Adrenal gland (tissue), 12 donors: Measurements from ENCODE around the gene TULP4. TPM values are rescaled to one million over a fixed set of nuclear protein-coding genes. Genes with fewer than 3 reads are reported as not detected.

Source experiments
- DNase-seq, 7 donors: peaks; one replicate each; pipeline ENCODE4 v3.0.0-alpha.2; 2019 to 2020
- H3K27ac ChIP-seq, 5 donors: fragments of 200-600 bp; sonication (generic) in 4 of 5; 1 replicate in 3 of 5; 2 replicates in 2 of 5; pipeline versions ENCODE4 v1.5.1 to v1.8.0; 2016 to 2020; ENCODE audit warnings: mild to moderate bottlenecking in 1 of 5
- H3K27me3 ChIP-seq: fragments of 200-600 bp; 2 replicates; pipeline ENCODE4 v1.8.0; 2021
- H3K36me3 ChIP-seq, 2 donors: fragments of 200-600 bp; replicated peaks in 1 of 2; 1 replicate in 1 of 2; 2 replicates in 1 of 2; pipeline versions ENCODE4 v1.5.1 to v1.8.0; 2018 to 2022
- H3K4me1 ChIP-seq, 2 donors: fragments of 200-600 bp; replicated peaks in 1 of 2; 1 replicate in 1 of 2; 2 replicates in 1 of 2; pipeline versions ENCODE4 v1.5.1 to v1.8.0; 2018 to 2021
- H3K4me3 ChIP-seq, 4 donors: fragments of 200-600 bp; sonication (generic) in 3 of 4; one replicate each; pipeline ENCODE4 v1.5.1; 2016 to 2018
- H3K9me3 ChIP-seq, 3 donors: fragments of 200-600 bp; sonication (generic) in 1 of 3; replicated peaks in 1 of 3; 1 replicate in 2 of 3; 2 replicates in 1 of 3; pipeline versions ENCODE4 v1.5.1 to v1.8.0; 2016 to 2021
- POLR2A ChIP-seq, 2 donors: fragments of 450-650 bp; IDR thresholded peaks; one replicate each; pipeline ENCODE4 v1.6.1; 2017; ENCODE audit warnings: antibody characterized with exemption in 2 of 2, mild to moderate bottlenecking in 2 of 2, moderate library complexity in 1 of 2
- WGBS, 4 donors: extraction: QIAGEN DNeasy Blood & Tissue Kit in 2 of 4; methylation state at CpG; one replicate each; pipeline versions ENCODE4 v1.1.5 to v1.1.7; 2013 to 2017; 5-methylcytosine and 5-hydroxymethylcytosine counted together
- intact Hi-C, 2 donors: fragments of 100-400 bp; cut with DNase I; formaldehyde crosslinking; loops; one replicate each; pipeline versions ENCODE4 v1.14.1 to v1.15.0; 2022 to 2023
- polyA plus RNA-seq, 3 donors: library from polyadenylated mRNA; stranded (reverse); fragments of 200-250 nt in 2 of 3; fragments of 350-450 nt in 1 of 3; fragmentation: Illumina TruSeq in 1 of 3; extraction: RNeasy Lipid Tissue Mini Kit (QIAGEN cat#74804) in 1 of 3; gene quantifications; one replicate each; pipeline ENCODE4 v1.2.3, GENCODE V29; 2013 to 2014
- total RNA-seq, 9 donors: library from RNA; depleted of rRNA in 4 of 9; stranded (reverse); fragments of >200 nt in 4 of 9; fragments of 120-200 nt in 1 of 9; fragmentation: NEBNext Ultra II Directional in 1 of 9; extraction: Animal tissue kit (Norgen Biotek cat#: 25700) in 1 of 9; gene quantifications; one replicate each; pipeline versions ENCODE4 v1.1.0 to v1.2.4, GENCODE V29; 2013 to 2023
- TF ChIP-seq, protein P1 (sequence below), 6 experiments: fragments of 450-650 bp in 4 of 6; fragments of 200-600 bp in 2 of 6; sonication (generic) in 1 of 6; IDR thresholded peaks; 1 replicate in 5 of 6; 2 replicates in 1 of 6; pipeline versions ENCODE4 v1.5.1 to v1.8.0; 2016 to 2021; ENCODE audit warnings: antibody characterized with exemption in 6 of 6, mild to moderate bottlenecking in 2 of 6, moderate library complexity in 1 of 6
- donor health status: healthy with polysubstance abuse.
- donor health status: Bipolar disorder and iron deficiency.
- donor health status: DM: yes; HTN: yes; CAD: no.
- donor health status: DM: no; HTN: no; CAD: no.
- donor health status: DM: no; HTN: no; CAD: no.
- donor health status: DM: yes; HTN: yes; CAD: no.

Gene TULP4
- total and polyA plus RNA-seq, 12 donors = 1.9 to 89.6 (median 61.4) TPM

DNA sequence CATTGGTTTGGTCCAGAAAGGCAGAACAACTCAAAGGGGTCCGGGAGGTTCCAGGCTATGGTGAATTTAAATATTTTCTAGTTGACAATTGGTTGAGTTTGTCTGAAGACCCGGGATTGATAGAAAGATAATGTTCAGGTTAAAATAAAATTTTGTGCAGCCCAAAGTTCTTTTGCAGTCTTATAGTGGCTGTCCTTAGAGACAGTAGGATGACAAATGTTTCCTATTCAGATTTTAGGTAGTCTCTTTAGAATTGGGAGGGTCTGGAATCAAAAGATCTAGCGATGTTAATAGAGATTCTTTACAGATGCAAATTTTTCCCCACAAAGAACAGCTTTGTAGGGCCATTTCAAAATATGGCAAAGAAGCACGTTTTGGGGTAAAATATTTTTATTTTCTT lies 109.1 kb downstream of the TULP4 start:
- H3K9me3 ChIP-seq = no peaks in the 10 kb centered on the region
- H3K36me3 ChIP-seq = no peaks in the 10 kb centered on the region
- intact Hi-C loops = no loop called here
- WGBS, 4 donors = 90 to 96% (median 92%) methylated on average over 4 of the region's 4 CpGs
- no peak for DNase-seq
- no peak overlapping the region for H3K27ac ChIP-seq
- peaks cover 0 to 8% of the 10 kb centered on the region in 2 donors for H3K4me1 ChIP-seq
- TF ChIP-seq, protein P1, sequence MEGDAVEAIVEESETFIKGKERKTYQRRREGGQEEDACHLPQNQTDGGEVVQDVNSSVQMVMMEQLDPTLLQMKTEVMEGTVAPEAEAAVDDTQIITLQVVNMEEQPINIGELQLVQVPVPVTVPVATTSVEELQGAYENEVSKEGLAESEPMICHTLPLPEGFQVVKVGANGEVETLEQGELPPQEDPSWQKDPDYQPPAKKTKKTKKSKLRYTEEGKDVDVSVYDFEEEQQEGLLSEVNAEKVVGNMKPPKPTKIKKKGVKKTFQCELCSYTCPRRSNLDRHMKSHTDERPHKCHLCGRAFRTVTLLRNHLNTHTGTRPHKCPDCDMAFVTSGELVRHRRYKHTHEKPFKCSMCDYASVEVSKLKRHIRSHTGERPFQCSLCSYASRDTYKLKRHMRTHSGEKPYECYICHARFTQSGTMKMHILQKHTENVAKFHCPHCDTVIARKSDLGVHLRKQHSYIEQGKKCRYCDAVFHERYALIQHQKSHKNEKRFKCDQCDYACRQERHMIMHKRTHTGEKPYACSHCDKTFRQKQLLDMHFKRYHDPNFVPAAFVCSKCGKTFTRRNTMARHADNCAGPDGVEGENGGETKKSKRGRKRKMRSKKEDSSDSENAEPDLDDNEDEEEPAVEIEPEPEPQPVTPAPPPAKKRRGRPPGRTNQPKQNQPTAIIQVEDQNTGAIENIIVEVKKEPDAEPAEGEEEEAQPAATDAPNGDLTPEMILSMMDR (IDR thresholded peaks at IDR 0.05) = no peak
- TF ChIP-seq POLR2A (IDR thresholded peaks at IDR 0.05) = no peak
- H3K4me3 ChIP-seq = no peak overlapping the region
- H3K27me3 ChIP-seq = no peaks in the 10 kb centered on the region

GRCh38 chr6:158422629-158423238 lies 110.5 kb downstream of the TULP4 start:
- TF ChIP-seq, protein P1 (IDR thresholded peaks at IDR 0.05) = no peak
- TF ChIP-seq POLR2A (IDR thresholded peaks at IDR 0.05) = no peak
- no peaks in the 10 kb centered on the region for H3K27me3 ChIP-seq
- peaks cover 0 to 2% of the 10 kb centered on the region in 2 donors for H3K4me1 ChIP-seq
- 87 to 91% (median 90%) methylated on average over 14 to 15 of the region's 15 CpGs for WGBS, 4 donors
- no peaks in the 10 kb centered on the region for H3K36me3 ChIP-seq
- H3K4me3 ChIP-seq = no peak overlapping the region
- H3K9me3 ChIP-seq = no peaks in the 10 kb centered on the region
- DNase-seq = no peak
- no peak overlapping the region for H3K27ac ChIP-seq
- intact Hi-C loops = no loop called here

DNA sequence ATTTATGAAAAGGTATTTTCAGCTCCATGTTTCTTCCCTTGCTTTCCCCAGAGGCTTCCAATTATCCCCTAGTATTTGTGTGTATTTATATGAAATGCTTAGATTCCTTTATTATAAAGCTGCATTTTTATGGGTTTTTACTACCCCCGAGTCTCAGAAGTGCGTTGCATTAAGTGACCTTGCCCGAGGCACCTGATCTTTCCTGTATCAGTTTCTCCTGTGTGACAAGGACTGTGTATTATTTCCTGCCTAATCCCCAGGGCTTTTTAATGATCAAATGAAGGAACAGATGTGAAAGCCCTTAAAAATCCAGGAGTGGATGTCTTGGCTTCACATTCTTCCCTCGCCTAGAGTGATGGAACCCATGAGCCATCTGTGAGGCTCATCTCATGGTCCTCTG lies 118.8 kb downstream of the TULP4 start:
- H3K27me3 ChIP-seq = no peaks in the 10 kb centered on the region
- intact Hi-C loops = no loop called here
- 83 to 97% (median 89%) methylated on average over 4 of the region's 4 CpGs for WGBS, 4 donors

GRCh38 chr6:158431560-158431959 lies 119.3 kb downstream of the TULP4 start:
- no peak for DNase-seq
- Histone ChIP-seq H3K27me3 (no peaks in the 10 kb centered on the region), H3K36me3 (no peaks in the 10 kb centered on the region), H3K9me3 (no peaks in the 10 kb centered on the region), H3K4me3 (no peak overlapping the region), H3K4me1 (no peaks in the 10 kb centered on the region), H3K27ac (no peak overlapping the region)
- intact Hi-C loops = no loop called here
- no peak for TF ChIP-seq POLR2A (IDR thresholded peaks at IDR 0.05)
- TF ChIP-seq, protein P1 (IDR thresholded peaks at IDR 0.05) = no peak
- 77 to 87% (median 80%) methylated on average over 13 of the region's 13 CpGs for WGBS, 4 donors

More for the DNA sequence above, 118.8 kb downstream of the TULP4 start:
- no peaks in the 10 kb centered on the region for H3K9me3 ChIP-seq
- TF ChIP-seq, protein P1 (IDR thresholded peaks at IDR 0.05) = no peak
- TF ChIP-seq POLR2A (IDR thresholded peaks at IDR 0.05) = no peak
- no peaks in the 10 kb centered on the region for H3K36me3 ChIP-seq
- no peaks in the 10 kb centered on the region for H3K4me1 ChIP-seq
- H3K27ac ChIP-seq = no peak overlapping the region
- H3K4me3 ChIP-seq = no peak overlapping the region
- no peak for DNase-seq
